HL-60 (cell line): ENCODE data around the gene PAK5.

ENCODE experiments used
- CTCF ChIP-seq: IDR thresholded peaks from one replicate; pipeline ENCODE4 v1.5.1; 2011; ENCODE audit warnings: low read length, control low read depth, inconsistent platforms; ENCODE audit not compliant: insufficient read depth
- POLR2AphosphoS5 ChIP-seq: IDR thresholded peaks from 2 replicates; pipeline ENCODE4 v1.6.1; 2012; ENCODE audit warnings: low read depth
- SPI1 ChIP-seq: IDR thresholded peaks from 2 replicates; pipeline ENCODE4 v1.6.1; 2012; ENCODE audit warnings: low read depth, mild to moderate bottlenecking, borderline replicate concordance

DNA sequence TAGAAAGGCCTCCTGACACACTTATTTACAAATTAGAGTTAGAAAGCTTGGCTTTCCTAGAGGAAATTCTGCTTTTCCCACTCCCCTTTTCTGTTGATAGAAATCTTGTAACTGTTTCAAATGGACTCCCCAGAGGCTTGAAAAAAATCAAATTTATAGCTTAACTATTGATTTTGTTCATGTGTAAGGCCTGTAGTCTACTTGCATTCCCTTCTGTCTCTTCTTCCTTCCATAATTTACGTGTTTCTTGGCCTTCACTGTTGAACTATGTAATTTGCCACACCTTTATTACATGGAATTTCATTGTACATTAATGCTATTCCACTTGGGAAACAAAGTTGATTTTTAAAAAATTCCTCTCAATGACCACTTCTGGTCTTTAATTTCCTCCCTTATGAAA, 243.1 kb downstream of the PAK5 start:
- TF ChIP-seq CTCF (no peak), POLR2AphosphoS5 (no peak), SPI1 (no peak)
